GM13977 (cell line): Measurements from ENCODE around the gene COX5A.

ENCODE experiments used
- DNase-seq: peaks from one replicate; pipeline ENCODE4 v3.0.0; 2012; ENCODE audit warnings: low spot score
- CTCF ChIP-seq: IDR thresholded peaks from 2 replicates; pipeline ENCODE4 v1.5.1; 2012; ENCODE audit warnings: mild to moderate bottlenecking, control low read depth; ENCODE audit not compliant: insufficient read depth; ENCODE audit errors: extremely low read depth, missing control alignments
- in situ Hi-C: fragments of 300-500 bp; cut with MboI; formaldehyde crosslinking; loops from one replicate; pipeline ENCODE4 v1.12.0; 2022; ENCODE audit warnings: low sequenced_read_pairs, low pct_unique_long_range_greater_than_20kb, mixed read lengths, inconsistent platforms; ENCODE audit not compliant: unreplicated experiment

The COX5A gene

DNA sequence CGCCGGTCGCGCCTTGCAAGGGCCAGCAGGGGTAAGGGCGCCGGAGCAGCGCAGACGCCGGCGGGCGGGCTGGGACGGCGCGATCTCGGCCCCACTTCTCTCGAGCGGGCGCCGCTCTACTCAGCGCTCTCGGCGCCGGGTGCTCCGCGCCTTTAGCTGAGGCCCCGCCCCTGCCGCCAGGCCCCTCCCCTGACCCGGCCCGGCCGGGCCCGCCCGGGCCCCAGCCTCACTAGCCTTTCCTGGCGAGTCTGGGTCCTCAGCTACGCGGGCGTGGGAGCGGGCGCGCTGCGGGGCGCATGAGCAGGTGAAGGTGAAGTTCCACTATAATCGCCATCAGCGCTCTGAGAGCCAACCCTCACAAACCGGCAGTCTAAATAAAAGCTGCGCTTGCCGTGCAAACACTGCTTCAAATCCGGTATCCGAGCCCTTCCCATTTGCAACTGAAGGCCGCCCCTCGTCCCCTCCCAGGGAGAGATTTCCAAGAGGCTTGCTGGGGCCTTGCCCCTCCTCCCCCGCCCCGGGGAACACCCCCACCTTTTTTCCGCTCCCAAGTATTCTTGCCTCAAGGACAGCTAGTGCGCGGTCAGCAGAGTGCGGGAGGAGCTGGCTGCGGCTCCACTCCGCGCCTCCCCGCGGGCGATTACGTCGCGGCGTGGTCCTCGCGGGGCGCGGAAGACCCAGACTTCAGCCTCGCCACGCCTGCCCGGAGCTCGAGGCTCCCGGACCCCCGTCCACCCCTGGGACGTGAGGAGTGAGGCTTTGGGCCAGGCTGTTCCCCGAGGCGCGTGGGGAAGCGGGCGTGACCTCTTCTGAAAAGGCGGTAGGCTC lies 19.0 kb upstream of the COX5A start, which contains the start of gene RPP25:
Gene RPP25 (minus strand): TSS at position 125 of the 828 bp plus-strand sequence. CDS start 189 bp downstream, outside the sequence.
- TF ChIP-seq CTCF, result no peak
- peak; percentile 90 for DNase-seq
- in situ Hi-C loops, result no loop called here

- TF ChIP-seq CTCF, result peak; percentile 69
- DNase-seq, result peak; percentile 73
- in situ Hi-C loops, result no loop called here
These were observed 18.1 kb upstream of the COX5A start for GRCh38 chr15:74955796-74956647.

GRCh38 chr15:74955017-74955416 lies 17.1 kb upstream of the COX5A start:
- no peak for TF ChIP-seq CTCF
- DNase-seq, result no peak
- in situ Hi-C loops, result no loop called here

GRCh38 chr15:74954515-74954914 lies 16.6 kb upstream of the COX5A start:
- no peak for TF ChIP-seq CTCF
- in situ Hi-C loops, result no loop called here
- DNase-seq, result no peak

GRCh38 chr15:74951006-74951405 lies 13.1 kb upstream of the COX5A start:
- in situ Hi-C loops, result no loop called here
- no peak for DNase-seq
- no peak for TF ChIP-seq CTCF

GRCh38 chr15:74950078-74950908 lies 12.4 kb upstream of the COX5A start:
- DNase-seq, result peak; percentile 75
- peak; percentile 98 for TF ChIP-seq CTCF
- in situ Hi-C loops, result no loop called here
